ENCODE data around the gene ACAA1. TPM values are rescaled to one million over a fixed set of nuclear protein-coding genes. Genes with fewer than 3 reads are reported as not detected.

Gene ACAA1
- total RNA-seq, 2 donors from 2014 or later = 50.9 to 74.0 TPM

DNA sequence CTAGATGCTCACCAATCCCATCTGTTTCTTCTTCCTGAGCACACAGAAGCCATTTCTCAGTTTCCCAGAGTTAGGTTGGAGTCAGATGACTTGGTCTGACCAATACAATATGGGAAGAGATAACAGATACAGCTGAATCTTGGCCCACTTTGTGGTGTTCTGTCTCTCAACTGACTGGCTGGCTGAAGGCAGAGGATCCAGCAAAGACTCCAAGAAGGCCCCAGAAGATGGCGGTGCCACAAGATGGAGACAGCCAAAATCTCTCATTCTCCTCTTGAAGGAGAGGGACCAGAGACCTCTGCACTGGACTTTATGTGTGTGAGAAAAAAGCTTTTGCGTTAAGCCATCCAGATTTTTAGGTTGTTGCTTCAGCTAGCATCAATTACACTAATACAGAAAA lies 20.2 kb upstream of the ACAA1 start:
- TF ChIP-seq, protein P1, sequence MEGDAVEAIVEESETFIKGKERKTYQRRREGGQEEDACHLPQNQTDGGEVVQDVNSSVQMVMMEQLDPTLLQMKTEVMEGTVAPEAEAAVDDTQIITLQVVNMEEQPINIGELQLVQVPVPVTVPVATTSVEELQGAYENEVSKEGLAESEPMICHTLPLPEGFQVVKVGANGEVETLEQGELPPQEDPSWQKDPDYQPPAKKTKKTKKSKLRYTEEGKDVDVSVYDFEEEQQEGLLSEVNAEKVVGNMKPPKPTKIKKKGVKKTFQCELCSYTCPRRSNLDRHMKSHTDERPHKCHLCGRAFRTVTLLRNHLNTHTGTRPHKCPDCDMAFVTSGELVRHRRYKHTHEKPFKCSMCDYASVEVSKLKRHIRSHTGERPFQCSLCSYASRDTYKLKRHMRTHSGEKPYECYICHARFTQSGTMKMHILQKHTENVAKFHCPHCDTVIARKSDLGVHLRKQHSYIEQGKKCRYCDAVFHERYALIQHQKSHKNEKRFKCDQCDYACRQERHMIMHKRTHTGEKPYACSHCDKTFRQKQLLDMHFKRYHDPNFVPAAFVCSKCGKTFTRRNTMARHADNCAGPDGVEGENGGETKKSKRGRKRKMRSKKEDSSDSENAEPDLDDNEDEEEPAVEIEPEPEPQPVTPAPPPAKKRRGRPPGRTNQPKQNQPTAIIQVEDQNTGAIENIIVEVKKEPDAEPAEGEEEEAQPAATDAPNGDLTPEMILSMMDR (IDR thresholded peaks at IDR 0.05) = no peak
- no peak overlapping the region for H3K27ac ChIP-seq
- H3K27me3 ChIP-seq = no peaks in the 10 kb centered on the region
- no peak for DNase-seq (ENCODE audit: low spot score)
- H3K4me3 ChIP-seq = no peak overlapping the region
- H3K4me1 ChIP-seq = no peaks in the 10 kb centered on the region
- no peaks in the 10 kb centered on the region for H3K36me3 ChIP-seq
- no peaks in the 10 kb centered on the region for H3K9me3 ChIP-seq

DNA sequence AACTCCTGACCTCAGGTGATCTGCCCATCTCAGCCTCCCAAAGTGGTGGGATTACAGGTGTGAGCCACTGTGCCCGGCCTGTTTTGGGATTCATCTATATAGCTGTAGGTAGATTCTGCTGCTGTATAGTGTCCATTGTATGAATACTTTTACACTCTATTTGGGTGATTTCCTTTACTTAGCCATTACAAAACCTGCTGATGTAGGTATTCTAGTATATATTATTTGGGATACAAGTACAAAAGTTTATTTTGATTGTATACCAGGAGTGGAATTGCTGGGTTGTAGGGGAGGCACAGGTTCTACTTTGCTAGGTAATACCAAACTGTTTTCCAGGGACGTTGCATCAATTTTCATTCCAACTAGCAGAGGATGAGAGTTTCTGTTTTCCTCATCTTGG lies 18.9 kb upstream of the ACAA1 start:
- no peak for DNase-seq (ENCODE audit: low spot score)
- Histone ChIP-seq H3K27me3 (no peaks in the 10 kb centered on the region), H3K36me3 (no peaks in the 10 kb centered on the region), H3K4me3 (no peak overlapping the region), H3K27ac (no peak overlapping the region), H3K4me1 (no peaks in the 10 kb centered on the region), H3K9me3 (no peaks in the 10 kb centered on the region)
- TF ChIP-seq, protein P1 (IDR thresholded peaks at IDR 0.05) = no peak

DNA sequence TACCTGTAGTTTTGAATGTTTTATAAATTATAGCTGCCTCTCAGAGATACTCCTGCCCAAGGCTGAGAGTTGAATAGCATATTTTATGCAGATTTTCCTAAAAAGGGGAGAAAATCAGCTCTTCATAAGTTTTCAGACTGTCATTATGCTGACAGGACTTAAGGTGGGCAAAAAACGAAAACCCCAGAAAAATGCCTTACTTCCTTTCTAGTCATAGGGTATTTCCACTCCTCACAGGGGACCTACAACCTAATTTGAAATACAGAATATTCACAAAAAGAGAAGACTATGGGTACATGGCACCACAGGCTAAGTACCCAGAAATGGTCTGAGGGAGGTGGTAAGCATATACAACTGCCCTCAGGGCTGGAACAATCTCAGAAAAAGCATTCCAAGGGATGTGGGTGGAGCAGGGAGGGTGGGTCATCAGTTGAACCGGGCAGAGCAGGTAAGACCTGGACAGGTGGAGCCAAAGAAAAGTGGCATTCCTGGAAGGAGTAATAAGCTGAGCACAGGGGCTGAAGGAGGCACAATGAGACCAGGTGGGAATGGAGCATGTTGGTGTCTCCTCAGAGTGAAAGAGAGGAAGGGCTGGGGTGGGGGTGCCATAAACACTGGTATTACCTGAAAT lies 17.8 kb upstream of the ACAA1 start:
- no peak for DNase-seq (ENCODE audit: low spot score)
- TF ChIP-seq, protein P1 (IDR thresholded peaks at IDR 0.05) = no peak
- Histone ChIP-seq H3K4me3 (no peak overlapping the region), H3K9me3 (no peaks in the 10 kb centered on the region), H3K27ac (no peak overlapping the region), H3K4me1 (no peaks in the 10 kb centered on the region), H3K36me3 (no peaks in the 10 kb centered on the region), H3K27me3 (no peaks in the 10 kb centered on the region)

DNA sequence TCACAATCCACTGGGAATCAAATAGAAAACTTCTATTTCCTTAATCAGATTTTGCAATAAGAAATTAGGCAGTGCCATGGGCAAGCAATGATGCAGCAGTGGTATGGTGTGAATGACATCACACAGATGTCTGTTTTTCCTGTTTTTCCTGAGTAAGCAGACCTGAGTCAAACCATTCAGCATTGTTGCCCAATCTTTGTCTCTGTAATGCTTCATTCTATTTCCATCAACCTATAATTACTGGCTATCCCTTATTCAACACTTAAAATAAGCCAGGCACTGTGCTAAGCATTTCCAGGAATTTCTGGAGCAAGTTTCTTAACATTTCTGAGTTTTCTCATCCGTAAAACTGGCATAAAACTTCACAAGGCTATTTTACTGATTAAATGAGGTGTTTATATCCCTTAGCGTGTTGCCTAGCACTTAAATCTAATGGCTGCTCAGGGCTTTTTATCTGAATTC lies 17.1 kb upstream of the ACAA1 start:
- no peaks in the 10 kb centered on the region for H3K9me3 ChIP-seq
- no peak overlapping the region for H3K4me3 ChIP-seq
- no peaks in the 10 kb centered on the region for H3K36me3 ChIP-seq
- TF ChIP-seq, protein P1 (IDR thresholded peaks at IDR 0.05) = no peak
- no peaks in the 10 kb centered on the region for H3K27me3 ChIP-seq
- no peaks in the 10 kb centered on the region for H3K4me1 ChIP-seq
- no peak for DNase-seq (ENCODE audit: low spot score)
- no peak overlapping the region for H3K27ac ChIP-seq

DNA sequence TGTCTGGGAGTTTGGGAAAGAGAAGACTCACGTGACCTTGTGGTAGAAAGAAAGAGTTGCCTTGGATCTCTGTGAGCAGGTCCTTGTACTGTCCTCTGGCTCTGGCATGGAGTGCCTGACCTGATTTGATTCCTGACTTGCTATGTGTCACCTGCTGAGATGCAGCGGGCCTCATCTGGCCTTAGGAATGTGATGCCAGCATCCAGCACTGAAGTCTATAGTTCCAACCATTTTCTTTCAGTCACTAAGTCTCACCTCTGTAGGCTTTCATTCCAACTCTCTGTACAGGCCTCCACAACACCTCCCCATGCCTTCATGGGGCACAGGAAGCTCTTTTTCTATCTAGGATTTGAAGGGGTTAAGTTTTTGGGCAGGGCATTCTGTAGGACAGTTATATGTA lies 16.3 kb upstream of the ACAA1 start:
- no peaks in the 10 kb centered on the region for H3K36me3 ChIP-seq
- no peak overlapping the region for H3K4me3 ChIP-seq
- TF ChIP-seq, protein P1 (IDR thresholded peaks at IDR 0.05) = no peak
- no peaks in the 10 kb centered on the region for H3K4me1 ChIP-seq
- H3K9me3 ChIP-seq = no peaks in the 10 kb centered on the region
- H3K27me3 ChIP-seq = no peaks in the 10 kb centered on the region
- DNase-seq (ENCODE audit: low spot score) = no peak
- H3K27ac ChIP-seq = no peak overlapping the region

DNA sequence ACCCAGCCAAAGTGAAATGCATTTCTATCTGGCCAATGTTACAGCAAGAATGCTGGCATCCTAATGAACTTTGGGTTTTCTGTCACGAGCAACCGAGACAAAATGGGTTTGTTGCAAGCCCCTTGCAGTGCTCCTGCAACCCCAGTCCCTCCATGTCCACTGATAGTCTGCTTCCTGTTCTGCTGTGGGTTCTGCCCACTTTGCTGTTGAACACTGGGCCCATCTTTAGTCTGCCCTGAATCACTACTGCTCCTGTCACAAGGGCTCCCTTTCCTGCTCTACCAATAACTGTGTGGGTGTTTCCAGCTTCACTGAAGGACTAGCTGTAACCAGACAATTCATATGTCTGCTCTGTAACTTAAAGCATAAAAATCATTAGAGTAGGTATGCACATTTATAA lies 15.7 kb upstream of the ACAA1 start:
- H3K27me3 ChIP-seq = no peaks in the 10 kb centered on the region
- DNase-seq (ENCODE audit: low spot score) = no peak

More for the DNA sequence above, 15.7 kb upstream of the ACAA1 start:
- no peaks in the 10 kb centered on the region for H3K4me1 ChIP-seq
- no peak overlapping the region for H3K4me3 ChIP-seq
- H3K9me3 ChIP-seq = no peaks in the 10 kb centered on the region
- H3K36me3 ChIP-seq = no peaks in the 10 kb centered on the region
- TF ChIP-seq, protein P1 (IDR thresholded peaks at IDR 0.05) = no peak
- no peak overlapping the region for H3K27ac ChIP-seq

All from right atrium auricular region (tissue), 2 donors.